Neural cell (in vitro differentiated cells): Measurements from ENCODE around the gene SAG. TPM values are rescaled to one million over a fixed set of nuclear protein-coding genes. Genes with fewer than 3 reads are reported as not detected.

Source experiments
- H2AFZ ChIP-seq: fragments of 200-600, 300-800 bp; sonication (generic), shearing (Covaris generic); 2 replicates; pipeline ENCODE4 v1.6.0; 2014; ENCODE audit warnings: low read depth, mild to moderate bottlenecking, antibody characterized with exemption, low read length, moderate library complexity
- H3F3A ChIP-seq: fragments of 200-600 bp; shearing (Covaris generic); 2 replicates; pipeline ENCODE4 v1.6.1; 2016; ENCODE audit warnings: mild to moderate bottlenecking, moderate library complexity, mixed read lengths, antibody characterized with exemption, low read length; ENCODE audit not compliant: insufficient read depth, poor library complexity, severe bottlenecking
- H3K27ac ChIP-seq: fragments of 200-600, 300-800 bp; sonication (generic), shearing (Covaris generic); 2 replicates; pipeline ENCODE4 v1.5.1; 2014; ENCODE audit warnings: mild to moderate bottlenecking, low read length, moderate library complexity
- H3K27me3 ChIP-seq: fragments of 300-800, 200-600 bp; sonication (generic), shearing (Covaris generic); 2 replicates; pipeline ENCODE4 v1.6.0; 2014; ENCODE audit warnings: mild to moderate bottlenecking, low read depth, low read length, moderate library complexity; ENCODE audit not compliant: insufficient read depth
- H3K36me3 ChIP-seq: fragments of 300-800, 200-600 bp; sonication (generic), shearing (Covaris generic); 2 replicates; pipeline ENCODE4 v1.5.1; 2014; ENCODE audit warnings: mild to moderate bottlenecking, antibody characterized with exemption, low read length, moderate library complexity; ENCODE audit not compliant: insufficient read depth
- H3K4me2 ChIP-seq: fragments of 300-800, 200-600 bp; sonication (generic), shearing (Covaris generic); 2 replicates; pipeline ENCODE4 v1.6.0; 2014; ENCODE audit warnings: mild to moderate bottlenecking, low read length
- H3K4me3 ChIP-seq: fragments of 300-800, 200-600 bp; sonication (generic), shearing (Covaris generic); 2 replicates; pipeline ENCODE4 v1.5.1; 2014; ENCODE audit warnings: mild to moderate bottlenecking, low read length, moderate library complexity
- H3K79me2 ChIP-seq: fragments of 200-600 bp; shearing (Covaris generic); replicated peaks from 2 replicates; pipeline ENCODE4 v1.6.0; 2014; ENCODE audit warnings: mild to moderate bottlenecking, low read length, moderate library complexity; ENCODE audit not compliant: insufficient read depth
- H3K9ac ChIP-seq: fragments of 300-800, 200-600 bp; sonication (generic), shearing (Covaris generic); 2 replicates; pipeline ENCODE4 v1.6.1; 2016; ENCODE audit warnings: mild to moderate bottlenecking, low read length, mixed read lengths
- H3K9me2 ChIP-seq: fragments of 200-600 bp; shearing (Covaris generic); 2 replicates; pipeline ENCODE4 v1.6.1; 2016; ENCODE audit warnings: mild to moderate bottlenecking, low read length, mixed read lengths; ENCODE audit not compliant: insufficient read depth
- H3K9me3 ChIP-seq: fragments of 200-600, 300-800 bp; sonication (generic), shearing (Covaris generic); 2 replicates; pipeline ENCODE4 v1.6.1; 2016; ENCODE audit warnings: mild to moderate bottlenecking, mixed run types, low read length, moderate library complexity, mixed read lengths
- H4K20me1 ChIP-seq: fragments of 200-600 bp; shearing (Covaris generic); 2 replicates; pipeline ENCODE4 v1.6.1; 2016; ENCODE audit warnings: mild to moderate bottlenecking, mixed run types; ENCODE audit not compliant: insufficient read depth
- EP300 ChIP-seq: fragments of 450-650 bp; conservative IDR thresholded peaks from 2 replicates; pipeline ENCODE4 v1.6.1; 2014; ENCODE audit warnings: antibody characterized with exemption, mild to moderate bottlenecking, moderate library complexity; ENCODE audit not compliant: poor library complexity, severe bottlenecking
- EZH2 ChIP-seq: fragments of 200-600, 300-800 bp; shearing (Covaris generic), sonication (generic); IDR thresholded peaks from 2 replicates; pipeline ENCODE4 v1.6.1; 2014; ENCODE audit warnings: antibody characterized with exemption, low read length, borderline replicate concordance, mild to moderate bottlenecking; ENCODE audit not compliant: insufficient read depth, poor library complexity, severe bottlenecking
- MXI1 ChIP-seq: fragments of 450-650 bp; conservative IDR thresholded peaks from 2 replicates; pipeline ENCODE4 v1.6.1; 2014; ENCODE audit warnings: antibody characterized with exemption, mild to moderate bottlenecking; ENCODE audit not compliant: poor library complexity, severe bottlenecking
- POLR2AphosphoS5 ChIP-seq: IDR thresholded peaks from 2 replicates; pipeline ENCODE4 v1.6.1; 2012
- RAD21 ChIP-seq: fragments of 450-650 bp; conservative IDR thresholded peaks from 2 replicates; pipeline ENCODE4 v1.6.1; 2014; ENCODE audit warnings: antibody characterized with exemption, mild to moderate bottlenecking, moderate library complexity
- SMC3 ChIP-seq: fragments of 450-650 bp; conservative IDR thresholded peaks from 2 replicates; pipeline ENCODE4 v1.6.1; 2014; ENCODE audit warnings: antibody characterized with exemption, mild to moderate bottlenecking, moderate library complexity; ENCODE audit not compliant: poor library complexity
- TAF1 ChIP-seq: IDR thresholded peaks from 2 replicates; pipeline ENCODE4 v1.6.1; 2012; ENCODE audit warnings: low read depth
- polyA plus RNA-seq: library from polyadenylated mRNA; depleted of rRNA; stranded (reverse); fragments of >200 nt; gene quantifications from 2 replicates; pipeline ENCODE4 v1.2.3, GENCODE V29; 2014
- TF ChIP-seq, protein P1 (sequence below): fragments of 450-650 bp; IDR thresholded peaks from 2 replicates; pipeline ENCODE4 v1.5.1; 2014; ENCODE audit warnings: antibody characterized with exemption, mild to moderate bottlenecking, moderate library complexity; ENCODE audit not compliant: poor library complexity, severe bottlenecking
- TF ChIP-seq, protein P2 (sequence below): IDR thresholded peaks from 2 replicates; pipeline ENCODE4 v1.6.1; 2012; ENCODE audit warnings: borderline replicate concordance

Gene SAG
- polyA plus RNA-seq, 1 donor from 2014 or later: not detected

DNA sequence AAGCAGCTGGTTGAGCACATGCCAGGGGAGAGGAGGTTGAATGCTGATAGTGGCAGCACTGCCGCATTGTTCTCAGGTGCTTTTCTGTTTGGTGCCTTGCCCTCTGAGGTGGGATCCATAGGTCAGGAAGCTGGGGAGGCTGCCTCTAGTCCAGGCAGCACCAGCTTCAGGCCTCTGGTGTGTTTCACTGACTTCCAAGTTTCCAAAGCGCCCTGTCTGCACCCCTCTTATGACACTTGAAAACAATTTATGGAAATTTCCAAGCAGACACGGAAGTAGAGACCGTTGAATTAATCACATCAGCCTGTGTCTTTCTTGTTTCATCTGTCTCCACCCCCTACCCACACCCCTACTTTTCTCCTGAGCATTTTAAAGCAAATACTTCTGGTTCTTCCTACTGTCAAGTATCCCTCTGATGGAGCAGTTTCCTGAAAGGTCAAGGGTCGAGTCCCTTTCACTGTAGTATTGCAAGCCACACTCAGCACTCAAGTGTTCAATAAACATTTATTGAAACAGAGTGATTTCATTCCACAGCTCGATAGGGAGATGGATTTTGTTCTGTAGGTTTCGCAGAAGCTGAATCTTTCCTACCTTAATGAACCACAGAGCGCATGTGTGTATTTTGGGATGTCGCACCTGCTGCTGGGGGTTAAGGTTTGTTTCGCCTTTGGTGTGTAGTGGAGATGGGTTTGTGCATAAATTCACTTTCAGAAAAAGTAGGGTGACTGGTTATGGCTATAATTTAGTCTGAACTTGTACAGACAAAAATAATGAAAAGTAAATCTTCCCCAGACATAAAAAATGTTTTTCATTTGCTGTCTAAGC lies 68.1 kb downstream of the SAG start:
- Histone ChIP-seq H2AFZ (no peak overlapping the region), H3K4me2 (no peak overlapping the region), H3K9me3 (no peaks in the 10 kb centered on the region), H3F3A (no peaks in the 10 kb centered on the region), H3K4me3 (no peak overlapping the region), H3K79me2 (no peaks in the 10 kb centered on the region), H3K9me2 (no peaks in the 10 kb centered on the region), H4K20me1 (no peaks in the 10 kb centered on the region), H3K9ac (no peak overlapping the region), H3K27me3 (no peaks in the 10 kb centered on the region), H3K27ac (no peak overlapping the region), H3K36me3 (no peaks in the 10 kb centered on the region)
- TF ChIP-seq TAF1 (no peak), MXI1 (no peak), EP300 (no peak), SMC3 (no peak)

DNA sequence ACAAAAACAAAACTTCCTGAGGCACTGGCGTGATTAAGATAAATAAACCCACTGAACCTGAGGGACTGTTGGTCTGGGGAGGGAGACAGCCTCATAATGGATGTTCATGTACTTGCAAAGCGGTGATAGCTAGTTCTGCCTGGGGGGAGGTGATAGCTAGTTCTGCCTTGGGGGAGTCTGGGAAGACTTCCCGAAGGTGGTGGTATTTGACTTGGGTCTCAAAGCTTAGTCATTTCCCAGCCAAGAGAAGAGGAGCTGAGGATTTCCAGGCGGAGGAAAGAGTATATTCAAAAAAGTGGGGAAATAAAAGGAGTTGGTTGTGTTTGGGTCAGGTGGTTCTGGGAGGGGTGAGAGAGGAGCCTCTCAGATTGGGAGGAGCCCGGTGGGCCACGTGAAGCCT lies 71.4 kb downstream of the SAG start:
- no peak overlapping the region for H3K4me3 ChIP-seq
- H3K9me3 ChIP-seq: no peaks in the 10 kb centered on the region
- no peaks in the 10 kb centered on the region for H3F3A ChIP-seq
- no peak overlapping the region for H3K27ac ChIP-seq
- no peak overlapping the region for H2AFZ ChIP-seq
- no peaks in the 10 kb centered on the region for H4K20me1 ChIP-seq
- no peaks in the 10 kb centered on the region for H3K36me3 ChIP-seq
- no peak overlapping the region for H3K4me2 ChIP-seq
- no peaks in the 10 kb centered on the region for H3K9me2 ChIP-seq
- no peaks in the 10 kb centered on the region for H3K27me3 ChIP-seq
- TF ChIP-seq MXI1: no peak
- no peak for TF ChIP-seq EZH2
- TF ChIP-seq SMC3: no peak
- no peak for TF ChIP-seq TAF1
- no peak for TF ChIP-seq EP300
- no peak overlapping the region for H3K9ac ChIP-seq
- no peaks in the 10 kb centered on the region for H3K79me2 ChIP-seq

DNA sequence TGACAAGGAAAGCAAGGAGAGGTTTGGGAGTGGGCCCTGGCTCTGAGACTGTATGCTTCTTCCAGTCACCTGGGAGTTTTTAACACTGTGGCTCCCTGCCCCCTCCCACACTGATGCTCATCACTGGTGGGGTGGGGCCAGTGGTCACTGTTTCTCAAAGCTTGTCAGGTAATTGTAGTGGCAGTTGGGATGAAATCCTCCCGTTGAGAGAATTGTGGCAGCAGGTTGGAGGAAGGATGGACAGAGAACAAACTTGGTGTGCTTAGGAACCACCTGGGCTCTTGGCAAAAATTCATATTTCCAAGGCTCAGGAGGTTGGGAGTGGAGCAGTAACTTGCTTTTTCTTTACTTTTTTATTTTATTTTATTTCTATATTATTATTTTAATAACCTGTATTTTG lies 71.8 kb downstream of the SAG start:
- Histone ChIP-seq H3K79me2 (no peaks in the 10 kb centered on the region), H3K36me3 (no peaks in the 10 kb centered on the region)

DNA sequence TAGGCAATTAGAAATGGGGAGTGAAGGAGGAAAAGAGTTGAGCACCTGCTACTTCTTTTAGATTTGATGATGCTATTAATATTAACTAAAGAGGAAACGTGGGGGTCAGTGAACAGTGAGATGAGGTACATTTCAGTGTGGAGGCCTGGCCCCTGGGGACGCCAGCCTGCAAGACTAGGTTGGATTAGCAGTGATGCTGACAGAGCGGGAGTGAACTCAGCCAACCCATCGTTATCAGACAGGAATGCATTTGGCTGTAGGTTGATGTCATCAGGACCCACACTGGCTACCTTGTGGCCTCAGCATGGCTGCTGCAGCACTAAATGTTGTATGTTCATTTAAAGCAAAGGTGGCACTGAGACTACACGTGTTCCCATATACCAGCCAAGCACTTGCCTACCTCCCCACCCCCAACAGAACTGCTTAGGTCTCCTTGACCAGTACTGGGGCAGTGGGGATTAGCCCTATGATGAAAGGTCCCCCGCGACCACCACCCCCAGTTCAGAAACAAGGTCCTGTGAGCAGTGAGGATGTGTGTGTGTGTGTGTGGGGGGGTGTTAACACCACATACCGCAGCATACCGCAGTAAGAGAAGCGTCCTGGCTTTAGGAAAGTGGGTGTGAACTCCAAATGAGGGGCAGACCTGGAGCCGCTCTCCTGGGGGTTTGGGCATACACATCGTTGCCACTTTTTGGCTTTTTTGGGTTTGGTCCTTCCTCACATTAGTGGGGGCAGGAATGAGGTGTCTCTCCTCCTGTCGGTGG lies 72.7 kb downstream of the SAG start:
- H3F3A ChIP-seq: no peaks in the 10 kb centered on the region
- no peak overlapping the region for H3K4me3 ChIP-seq
- H2AFZ ChIP-seq: no peak overlapping the region
- no peaks in the 10 kb centered on the region for H3K27me3 ChIP-seq
- H3K9ac ChIP-seq: no peak overlapping the region
- no peak overlapping the region for H3K27ac ChIP-seq
- H4K20me1 ChIP-seq: no peaks in the 10 kb centered on the region
- H3K36me3 ChIP-seq: no peaks in the 10 kb centered on the region
- no peaks in the 10 kb centered on the region for H3K9me3 ChIP-seq
- no peaks in the 10 kb centered on the region for H3K79me2 ChIP-seq
- no peak for TF ChIP-seq TAF1
- TF ChIP-seq, protein P1, sequence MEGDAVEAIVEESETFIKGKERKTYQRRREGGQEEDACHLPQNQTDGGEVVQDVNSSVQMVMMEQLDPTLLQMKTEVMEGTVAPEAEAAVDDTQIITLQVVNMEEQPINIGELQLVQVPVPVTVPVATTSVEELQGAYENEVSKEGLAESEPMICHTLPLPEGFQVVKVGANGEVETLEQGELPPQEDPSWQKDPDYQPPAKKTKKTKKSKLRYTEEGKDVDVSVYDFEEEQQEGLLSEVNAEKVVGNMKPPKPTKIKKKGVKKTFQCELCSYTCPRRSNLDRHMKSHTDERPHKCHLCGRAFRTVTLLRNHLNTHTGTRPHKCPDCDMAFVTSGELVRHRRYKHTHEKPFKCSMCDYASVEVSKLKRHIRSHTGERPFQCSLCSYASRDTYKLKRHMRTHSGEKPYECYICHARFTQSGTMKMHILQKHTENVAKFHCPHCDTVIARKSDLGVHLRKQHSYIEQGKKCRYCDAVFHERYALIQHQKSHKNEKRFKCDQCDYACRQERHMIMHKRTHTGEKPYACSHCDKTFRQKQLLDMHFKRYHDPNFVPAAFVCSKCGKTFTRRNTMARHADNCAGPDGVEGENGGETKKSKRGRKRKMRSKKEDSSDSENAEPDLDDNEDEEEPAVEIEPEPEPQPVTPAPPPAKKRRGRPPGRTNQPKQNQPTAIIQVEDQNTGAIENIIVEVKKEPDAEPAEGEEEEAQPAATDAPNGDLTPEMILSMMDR: no peak
- TF ChIP-seq EP300: no peak
- no peak for TF ChIP-seq SMC3
- TF ChIP-seq, protein P2, sequence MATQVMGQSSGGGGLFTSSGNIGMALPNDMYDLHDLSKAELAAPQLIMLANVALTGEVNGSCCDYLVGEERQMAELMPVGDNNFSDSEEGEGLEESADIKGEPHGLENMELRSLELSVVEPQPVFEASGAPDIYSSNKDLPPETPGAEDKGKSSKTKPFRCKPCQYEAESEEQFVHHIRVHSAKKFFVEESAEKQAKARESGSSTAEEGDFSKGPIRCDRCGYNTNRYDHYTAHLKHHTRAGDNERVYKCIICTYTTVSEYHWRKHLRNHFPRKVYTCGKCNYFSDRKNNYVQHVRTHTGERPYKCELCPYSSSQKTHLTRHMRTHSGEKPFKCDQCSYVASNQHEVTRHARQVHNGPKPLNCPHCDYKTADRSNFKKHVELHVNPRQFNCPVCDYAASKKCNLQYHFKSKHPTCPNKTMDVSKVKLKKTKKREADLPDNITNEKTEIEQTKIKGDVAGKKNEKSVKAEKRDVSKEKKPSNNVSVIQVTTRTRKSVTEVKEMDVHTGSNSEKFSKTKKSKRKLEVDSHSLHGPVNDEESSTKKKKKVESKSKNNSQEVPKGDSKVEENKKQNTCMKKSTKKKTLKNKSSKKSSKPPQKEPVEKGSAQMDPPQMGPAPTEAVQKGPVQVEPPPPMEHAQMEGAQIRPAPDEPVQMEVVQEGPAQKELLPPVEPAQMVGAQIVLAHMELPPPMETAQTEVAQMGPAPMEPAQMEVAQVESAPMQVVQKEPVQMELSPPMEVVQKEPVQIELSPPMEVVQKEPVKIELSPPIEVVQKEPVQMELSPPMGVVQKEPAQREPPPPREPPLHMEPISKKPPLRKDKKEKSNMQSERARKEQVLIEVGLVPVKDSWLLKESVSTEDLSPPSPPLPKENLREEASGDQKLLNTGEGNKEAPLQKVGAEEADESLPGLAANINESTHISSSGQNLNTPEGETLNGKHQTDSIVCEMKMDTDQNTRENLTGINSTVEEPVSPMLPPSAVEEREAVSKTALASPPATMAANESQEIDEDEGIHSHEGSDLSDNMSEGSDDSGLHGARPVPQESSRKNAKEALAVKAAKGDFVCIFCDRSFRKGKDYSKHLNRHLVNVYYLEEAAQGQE: no peak
- TF ChIP-seq EZH2: no peak
- no peak for TF ChIP-seq POLR2AphosphoS5
- TF ChIP-seq RAD21: no peak
- no peak for TF ChIP-seq MXI1
- H3K9me2 ChIP-seq: no peaks in the 10 kb centered on the region
- H3K4me2 ChIP-seq: no peak overlapping the region

More for the DNA sequence above, 71.8 kb downstream of the SAG start:
- Histone ChIP-seq H3K27me3 (no peaks in the 10 kb centered on the region), H2AFZ (no peak overlapping the region), H4K20me1 (no peaks in the 10 kb centered on the region), H3K27ac (no peak overlapping the region), H3K9me3 (no peaks in the 10 kb centered on the region), H3K4me3 (no peak overlapping the region), H3K9me2 (no peaks in the 10 kb centered on the region), H3K9ac (no peak overlapping the region), H3K4me2 (no peak overlapping the region), H3F3A (no peaks in the 10 kb centered on the region)
- TF ChIP-seq MXI1: no peak
- no peak for TF ChIP-seq EP300
